Activated CD4-positive, alpha-beta T cell treated with anti-CD3 and anti-CD28 coated beads for 1 hour (primary cell): ENCODE measurements around the gene STX17.

ENCODE experiments used
- DNase-seq: peaks from one replicate; pipeline ENCODE4 v3.0.0-alpha.2; 2020

Gene STX17

DNA sequence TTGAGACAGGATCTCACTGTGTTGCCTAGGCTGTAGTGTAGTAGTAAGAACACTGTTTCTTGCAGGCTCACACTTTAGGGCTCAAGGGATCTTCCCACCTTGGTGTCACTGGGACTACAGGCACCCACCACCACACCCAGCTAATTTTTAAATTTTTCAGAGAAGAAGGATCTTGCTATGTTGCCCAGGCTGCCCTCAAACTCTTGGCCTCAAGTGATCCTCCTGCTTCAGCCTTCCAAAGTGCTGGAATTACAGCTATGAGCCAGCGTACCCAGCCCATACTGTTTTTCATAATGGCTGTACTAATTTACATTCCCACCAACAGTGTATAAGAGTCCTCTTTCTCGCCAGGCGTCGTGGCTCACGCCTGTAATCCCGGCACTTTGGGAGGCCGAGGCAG lies 5.1 kb downstream of the STX17 start:
- DNase-seq, result no peak

DNA sequence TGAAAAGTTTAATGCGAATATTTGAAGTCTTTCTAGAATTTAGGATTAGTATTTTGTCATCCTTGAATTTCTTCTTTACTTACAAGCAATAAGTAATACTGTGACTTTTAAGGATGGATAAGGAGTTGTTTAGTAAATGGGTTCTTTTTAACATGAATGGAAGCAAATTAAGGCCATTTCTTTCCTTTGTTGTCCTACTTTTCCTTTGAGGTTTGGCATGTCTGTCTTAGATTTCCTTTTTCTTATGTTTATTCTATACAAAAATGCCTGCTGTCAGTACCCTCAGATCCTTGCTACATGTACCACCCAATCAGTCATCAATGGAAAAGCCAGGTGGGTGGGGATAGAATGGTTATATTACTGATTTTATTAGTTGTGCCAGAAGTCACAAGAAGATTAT lies 10.2 kb downstream of the STX17 start:
- DNase-seq, result no peak

DNA sequence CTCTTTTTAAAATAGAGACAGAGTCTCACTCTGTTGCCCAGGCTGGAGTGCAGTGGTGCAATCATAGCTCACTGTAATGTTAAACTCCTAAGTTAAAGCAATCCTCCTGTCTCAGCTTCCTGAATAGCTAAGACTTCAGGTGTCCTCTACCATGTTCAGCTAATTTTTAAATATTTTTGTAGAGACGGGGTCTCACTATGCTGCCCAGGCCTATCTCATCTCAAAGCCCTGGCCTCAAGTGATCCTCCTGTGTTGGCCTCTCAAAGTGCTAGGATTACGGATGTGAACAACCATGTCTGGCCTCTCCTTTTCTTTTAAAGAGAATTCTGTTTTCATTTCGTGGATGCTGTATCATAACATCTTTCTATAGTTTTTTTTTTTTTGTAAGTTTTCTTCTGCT lies 11.7 kb downstream of the STX17 start:
- no peak for DNase-seq

DNA sequence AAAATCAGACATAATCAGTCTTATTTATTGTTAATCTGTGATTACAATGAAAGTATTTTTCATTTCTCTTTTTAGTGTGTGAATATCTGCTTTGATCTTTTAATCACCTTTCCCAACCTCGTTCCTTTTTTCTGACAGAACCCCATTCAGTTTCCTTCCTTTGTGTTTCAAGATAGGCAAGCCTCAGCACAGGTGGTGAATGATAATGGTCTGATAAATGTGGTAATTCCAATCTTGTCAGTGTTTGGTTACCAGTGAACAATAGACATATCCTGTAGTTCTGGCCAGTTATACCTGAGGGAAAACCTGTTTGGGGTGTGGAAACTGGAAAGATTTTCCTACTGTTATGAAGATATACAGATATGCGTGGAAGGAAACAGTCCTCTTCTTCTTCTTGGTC lies 13.5 kb downstream of the STX17 start:
- DNase-seq, result no peak

DNA sequence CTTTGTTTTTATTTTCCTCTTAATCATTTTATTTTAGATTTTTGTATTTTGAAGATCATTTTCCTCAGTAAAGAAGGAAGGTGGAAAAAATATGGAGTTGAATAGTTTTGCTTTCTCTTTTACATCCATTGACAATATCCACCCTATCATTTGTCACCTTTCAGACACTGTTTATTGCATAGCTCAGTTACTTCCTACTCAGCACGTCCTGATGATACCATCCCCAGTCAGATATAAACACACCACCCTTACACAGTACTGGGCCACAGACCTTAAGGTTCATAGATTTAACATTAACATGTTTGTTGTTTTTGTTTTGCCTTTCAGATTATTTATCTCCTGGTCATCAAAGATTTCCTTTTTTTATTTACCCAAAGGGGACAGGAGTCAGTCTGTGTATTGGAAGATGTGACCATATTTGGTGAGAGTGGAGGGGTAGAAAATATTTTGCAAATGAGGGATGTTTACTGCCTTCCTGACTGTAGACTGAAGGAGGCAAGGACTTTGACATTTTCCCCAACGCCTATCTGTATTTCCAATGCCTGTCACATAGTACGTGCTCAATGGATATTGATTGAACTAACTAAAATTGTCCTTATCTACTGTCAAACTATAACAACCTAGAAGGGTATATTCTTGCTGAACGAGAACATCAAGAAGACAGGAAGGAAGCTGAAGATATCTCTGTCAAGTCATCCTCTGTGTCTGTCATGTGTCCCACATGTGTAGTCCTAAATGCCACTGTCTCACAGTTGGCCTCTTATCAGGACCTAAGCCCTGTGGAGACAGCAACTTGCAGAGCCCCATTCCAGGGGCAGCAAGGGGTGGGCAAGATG lies 15.6 kb downstream of the STX17 start:
- DNase-seq, result no peak

DNA sequence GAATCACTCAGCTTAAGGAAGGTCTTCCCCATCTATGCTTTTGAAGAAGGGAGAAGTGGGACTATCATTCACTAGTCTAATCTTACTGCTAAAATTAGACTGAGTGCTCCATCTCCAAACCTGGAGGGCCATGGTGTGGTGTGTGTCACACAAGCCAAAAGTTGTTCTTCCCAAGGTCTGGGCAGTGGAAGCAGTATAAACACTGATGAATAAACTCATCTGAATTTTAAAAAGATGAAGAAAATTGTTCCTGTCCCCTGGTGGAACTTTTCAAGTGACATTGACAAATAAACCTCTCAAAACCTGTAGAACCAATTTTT lies 16.2 kb downstream of the STX17 start:
- no peak for DNase-seq

DNA sequence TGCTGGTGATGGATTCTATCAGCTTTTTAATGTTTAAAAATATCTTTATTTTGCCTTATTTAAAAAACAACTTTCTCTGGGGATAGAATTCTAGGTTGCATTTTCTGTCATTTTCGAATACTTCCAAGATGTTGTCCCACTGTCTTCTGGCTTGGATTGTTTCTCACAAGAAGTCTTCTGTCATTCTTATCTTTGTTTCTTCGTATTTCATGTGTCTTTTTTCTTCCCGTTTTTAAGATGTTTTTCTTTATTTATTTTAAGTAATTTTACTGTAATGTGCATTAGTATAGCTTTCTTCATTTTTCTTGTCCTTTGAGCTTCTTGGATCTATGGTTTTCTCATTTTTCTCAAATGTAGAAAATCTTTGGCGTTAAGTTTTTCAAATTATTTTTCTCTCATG lies 19.1 kb downstream of the STX17 start:
- DNase-seq, result no peak

DNA sequence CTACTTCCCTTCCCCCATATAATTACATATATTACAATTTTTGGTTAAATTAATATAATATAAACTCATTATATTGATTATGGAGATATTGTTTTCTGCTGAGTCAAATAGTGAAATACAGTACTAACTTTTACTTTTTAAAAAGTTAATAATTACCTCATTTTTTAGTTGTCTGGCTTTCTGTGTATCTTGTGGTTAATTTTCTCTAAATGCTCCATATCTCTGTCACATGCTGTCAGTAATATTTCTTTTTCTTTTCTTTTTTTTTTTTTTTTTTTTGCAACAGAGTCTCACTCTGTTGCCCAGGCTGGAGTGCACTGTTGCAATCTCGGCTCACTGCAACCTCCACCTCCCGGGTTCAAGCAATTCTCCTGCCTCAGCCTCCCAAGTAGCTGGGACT lies 23.2 kb downstream of the STX17 start:
- DNase-seq, result no peak

DNA sequence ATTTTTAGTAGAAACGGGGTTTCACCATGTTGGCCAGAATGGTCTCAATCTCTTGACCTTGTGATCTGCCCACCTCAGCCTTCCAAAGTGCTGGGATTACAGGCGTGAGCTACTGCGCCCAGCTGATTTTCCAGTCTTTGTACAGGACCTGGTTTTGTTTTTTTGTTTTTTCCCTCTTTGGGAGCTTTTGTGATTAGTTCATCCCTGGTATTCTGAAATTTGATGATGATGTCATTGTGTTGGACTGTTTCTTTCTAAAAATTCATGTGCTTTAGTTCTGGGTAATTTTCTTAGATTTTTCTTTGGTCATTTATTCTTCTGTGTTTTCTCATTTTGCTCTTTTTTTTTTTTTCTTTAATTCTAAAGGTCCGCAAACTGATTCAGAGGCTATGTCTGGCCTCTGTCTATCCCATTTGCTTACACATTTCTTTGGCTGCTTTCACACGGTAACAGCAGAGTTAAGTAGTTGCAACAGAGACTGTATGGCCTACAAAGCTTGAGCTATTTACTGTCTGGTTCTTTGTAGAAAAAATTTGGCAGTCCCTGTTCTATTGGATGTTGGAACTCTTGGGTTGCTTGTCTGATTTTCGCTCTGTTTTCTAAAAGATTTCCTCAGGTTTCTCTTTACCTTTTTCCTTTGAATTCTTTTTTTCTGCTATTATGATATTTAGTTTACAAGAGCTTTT lies 24.8 kb downstream of the STX17 start:
- no peak for DNase-seq

DNA sequence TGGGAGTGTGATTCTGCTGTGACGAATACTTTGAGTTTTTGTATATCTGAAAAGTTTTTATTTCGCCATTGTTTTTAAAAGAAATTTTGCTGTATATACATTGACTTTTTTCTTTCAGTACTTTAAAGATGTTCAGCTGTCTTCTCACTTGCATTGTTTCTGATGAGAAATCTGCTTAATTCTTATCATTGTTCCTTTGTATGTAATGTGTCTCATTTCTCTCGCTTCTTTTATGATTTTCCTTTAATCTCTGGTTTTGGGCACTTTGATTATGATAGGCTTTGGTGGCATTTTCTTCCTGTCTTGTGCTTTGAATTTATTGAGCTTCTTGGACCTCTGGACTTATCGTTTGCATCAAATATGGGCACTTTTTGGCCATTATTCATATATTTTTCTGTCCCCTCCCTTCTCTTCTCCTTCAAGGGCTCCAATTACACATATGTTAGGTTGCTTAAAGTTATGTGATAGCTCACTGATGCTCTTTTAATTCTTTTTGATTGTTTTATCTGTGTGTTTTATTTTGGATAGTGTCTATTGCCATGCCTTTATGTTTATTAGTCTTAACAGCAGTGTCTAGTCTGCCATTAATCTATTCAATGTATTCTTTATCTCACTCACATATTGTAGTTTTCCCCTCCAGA lies 30.6 kb downstream of the STX17 start:
- no peak for DNase-seq

DNA sequence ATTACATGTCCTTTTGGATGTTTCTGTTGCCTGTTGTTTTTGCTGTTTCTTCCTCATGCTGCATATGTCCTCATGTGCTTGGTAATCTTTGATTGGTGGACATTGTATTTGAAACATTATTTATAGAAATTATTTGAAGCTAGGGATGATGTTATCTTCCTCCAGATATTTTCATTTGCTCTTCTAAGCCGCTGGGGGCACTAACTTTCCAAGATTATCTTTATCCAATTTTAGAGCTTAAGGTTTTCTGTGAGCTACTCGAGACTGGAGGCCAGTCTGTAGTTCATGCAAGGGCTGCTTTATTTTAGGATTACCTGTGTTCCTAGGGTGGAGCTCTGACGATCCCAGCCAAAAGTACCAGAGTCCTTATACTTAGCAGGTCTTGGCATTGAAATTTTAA lies 40.9 kb downstream of the STX17 start:
- no peak for DNase-seq

DNA sequence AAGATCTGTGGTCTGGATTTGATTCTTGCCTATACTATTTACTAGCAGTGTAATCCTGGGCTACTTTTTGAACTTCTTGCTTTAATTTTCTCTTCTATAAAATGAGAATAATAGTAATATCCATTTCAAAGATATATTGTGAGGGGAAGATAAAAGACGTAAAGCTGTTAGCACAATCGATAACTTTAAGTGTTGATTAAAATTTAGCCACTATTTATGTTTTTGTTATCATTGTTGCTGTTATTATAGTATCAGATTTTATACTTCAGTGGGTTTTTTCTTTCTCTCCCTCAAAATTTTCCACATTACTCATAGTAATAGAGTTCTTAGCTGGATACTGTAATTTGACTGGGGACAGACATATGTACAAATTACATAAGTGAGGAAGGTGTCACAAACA lies 42.0 kb downstream of the STX17 start:
- DNase-seq, result no peak

DNA sequence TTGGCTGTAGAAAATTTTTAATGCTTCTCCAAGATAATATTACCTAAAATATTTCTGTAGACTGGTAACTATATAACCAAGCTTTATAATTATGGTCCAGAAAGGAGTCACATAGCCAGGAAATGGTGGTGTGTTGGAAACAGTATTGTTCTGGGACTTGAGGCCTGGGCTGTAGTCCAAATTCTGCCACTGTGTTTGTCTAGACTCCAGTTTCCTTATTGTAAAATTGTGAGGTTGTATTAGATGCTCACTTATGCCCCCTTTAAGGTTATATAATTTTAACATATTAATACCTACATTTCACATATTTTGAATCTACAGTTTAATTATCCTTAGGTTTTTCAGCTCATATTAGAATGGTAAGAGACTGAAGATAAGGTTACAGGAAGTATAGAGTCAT lies 42.4 kb downstream of the STX17 start:
- no peak for DNase-seq

DNA sequence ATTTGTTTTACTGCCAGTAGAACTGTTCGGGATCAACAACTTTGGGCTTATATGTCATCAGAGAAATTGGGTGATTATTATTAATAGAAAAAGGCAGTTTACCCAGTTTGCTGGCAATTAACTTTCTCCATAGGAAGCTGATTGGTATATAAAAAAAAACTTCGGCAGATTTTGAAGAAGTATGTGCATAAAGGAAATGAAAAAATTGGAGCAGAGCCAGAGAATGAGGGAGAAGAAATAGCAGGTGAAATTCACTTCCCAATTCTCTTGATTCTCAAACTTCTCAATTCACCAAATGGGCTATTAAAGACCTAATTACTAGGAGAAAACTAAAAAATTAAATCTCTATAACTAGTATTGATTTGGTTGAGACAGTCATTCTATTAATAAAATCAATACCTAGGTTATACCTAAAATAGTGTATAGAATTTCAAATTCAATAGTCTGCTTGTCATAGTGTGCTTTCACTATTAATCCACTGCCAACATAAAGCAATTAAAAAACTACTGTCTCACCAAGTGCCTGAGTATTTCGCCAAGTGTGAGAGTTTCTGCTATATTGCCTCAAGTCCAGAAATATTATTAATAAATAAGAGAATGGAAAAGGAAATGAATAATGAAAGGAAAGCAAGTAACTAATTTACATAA lies 47.5 kb downstream of the STX17 start:
- DNase-seq, result no peak

DNA sequence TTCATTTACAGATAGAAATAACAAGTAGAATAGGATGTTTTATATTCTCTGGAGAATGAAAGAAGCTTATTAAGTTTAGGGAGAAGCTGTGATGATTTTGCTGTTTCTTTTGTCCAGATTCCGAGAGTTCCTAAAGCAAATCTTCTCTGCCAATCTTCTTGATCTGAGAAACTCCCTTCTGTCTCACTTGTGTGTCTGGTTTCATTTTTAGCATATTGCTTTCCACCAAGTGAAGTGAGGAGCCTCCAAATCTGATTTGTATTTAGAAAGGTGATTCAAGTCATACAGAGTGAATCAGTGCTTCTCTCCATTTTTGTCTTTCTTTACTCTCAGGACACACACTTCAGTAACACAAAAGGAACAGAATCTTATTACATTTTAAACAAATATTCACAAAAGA lies 48.4 kb downstream of the STX17 start:
- no peak for DNase-seq

DNA sequence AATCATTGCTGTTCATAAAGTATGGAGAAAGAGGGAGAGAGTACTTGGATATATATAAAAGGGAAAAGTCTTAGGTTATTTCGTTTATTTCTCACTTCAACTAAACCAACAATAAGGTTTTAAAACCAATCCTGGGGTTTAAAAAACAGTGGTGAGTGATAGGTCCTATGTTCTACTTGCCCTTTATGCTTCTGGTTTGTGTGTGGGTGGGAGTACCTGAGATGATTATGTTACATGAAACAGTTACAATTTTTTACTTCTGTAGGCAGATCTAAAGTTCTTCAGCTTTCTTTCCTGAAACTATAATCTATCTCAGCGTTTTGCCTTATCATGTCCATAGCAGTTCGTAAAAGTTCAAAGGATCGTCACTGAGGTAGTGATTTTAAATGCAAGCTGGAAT lies 49.2 kb downstream of the STX17 start:
- DNase-seq, result no peak

DNA sequence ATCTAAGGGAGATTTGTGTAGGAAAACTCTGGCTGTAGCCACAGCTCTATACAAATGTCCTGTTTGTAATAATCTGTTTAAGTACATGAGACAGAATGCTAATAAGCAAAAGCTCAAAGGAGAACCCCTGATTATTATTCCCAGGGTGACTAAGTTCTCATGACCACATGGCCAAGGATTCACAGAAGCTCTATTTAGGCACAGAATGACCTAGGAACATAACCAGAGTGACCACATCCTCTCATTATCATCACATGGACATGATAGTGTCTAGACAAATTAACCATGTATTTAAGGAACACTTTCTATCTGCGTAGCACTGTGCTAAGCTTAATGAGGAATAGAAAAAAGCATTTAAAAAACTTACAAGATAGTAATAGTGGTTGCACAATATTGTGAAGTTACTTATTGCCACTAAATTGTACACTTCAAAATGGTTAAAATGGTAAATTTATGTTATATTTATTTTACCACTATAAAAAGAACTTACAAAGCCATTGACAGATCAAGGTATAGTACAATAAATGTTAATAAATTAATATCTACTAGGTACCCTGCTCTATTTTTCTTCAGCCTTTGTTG lies 56.3 kb downstream of the STX17 start:
- no peak for DNase-seq

DNA sequence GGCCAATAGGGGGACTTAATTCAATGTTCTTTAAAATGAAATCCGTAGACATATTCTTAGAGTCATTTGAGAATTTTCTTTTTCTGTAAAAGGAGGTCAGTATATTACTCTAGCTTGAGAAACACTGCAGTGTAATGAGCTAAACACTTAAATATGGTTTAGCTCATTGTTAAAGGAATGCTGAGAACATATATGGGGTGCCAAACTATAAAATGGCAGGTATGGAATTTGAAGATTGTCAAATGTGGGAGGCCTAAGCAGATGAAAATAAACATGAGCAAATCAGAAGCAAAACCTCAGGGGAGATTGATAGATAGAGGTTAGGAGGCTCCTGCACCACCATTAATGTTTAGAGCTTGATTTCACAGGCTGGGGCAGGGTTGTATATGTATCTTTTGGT lies 57.9 kb downstream of the STX17 start:
- DNase-seq, result no peak

DNA sequence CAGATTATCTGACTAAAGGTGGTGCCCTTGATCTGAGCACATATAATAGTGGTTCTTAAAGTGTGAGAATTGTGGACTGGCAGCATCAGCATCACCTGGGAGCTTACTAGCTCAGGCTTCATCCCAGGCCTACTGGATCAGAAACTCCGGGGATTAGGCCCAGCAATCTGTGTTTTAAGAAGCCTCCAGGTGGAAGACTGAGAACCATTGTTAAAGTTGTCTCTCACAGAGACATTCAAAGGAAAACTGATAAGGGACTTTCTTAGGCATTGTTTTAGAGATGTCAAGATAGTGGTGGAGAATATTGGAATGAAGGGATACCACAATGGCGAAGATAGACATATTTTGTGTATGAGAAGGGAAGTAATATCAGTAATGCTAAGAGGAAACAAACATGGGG lies 59.5 kb downstream of the STX17 start:
- DNase-seq, result no peak

DNA sequence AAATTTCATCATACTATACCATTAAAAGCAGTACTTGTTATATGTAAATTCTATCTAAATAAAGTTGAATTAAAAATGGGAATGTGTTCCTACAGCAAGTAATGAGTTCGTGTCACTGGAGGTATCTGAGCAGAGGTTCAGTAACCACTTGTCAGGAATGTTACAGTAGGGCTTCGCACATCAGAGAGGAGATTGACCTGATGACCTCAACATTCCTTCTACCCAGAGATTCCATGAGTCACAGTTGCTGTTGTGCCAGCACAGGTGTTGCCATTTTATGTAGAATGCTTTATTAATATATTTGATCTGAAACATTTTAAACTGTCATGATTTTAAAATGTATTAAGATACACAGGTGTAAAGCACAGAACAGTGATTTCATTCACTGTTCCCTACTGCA lies 60.3 kb downstream of the STX17 start:
- no peak for DNase-seq

DNA sequence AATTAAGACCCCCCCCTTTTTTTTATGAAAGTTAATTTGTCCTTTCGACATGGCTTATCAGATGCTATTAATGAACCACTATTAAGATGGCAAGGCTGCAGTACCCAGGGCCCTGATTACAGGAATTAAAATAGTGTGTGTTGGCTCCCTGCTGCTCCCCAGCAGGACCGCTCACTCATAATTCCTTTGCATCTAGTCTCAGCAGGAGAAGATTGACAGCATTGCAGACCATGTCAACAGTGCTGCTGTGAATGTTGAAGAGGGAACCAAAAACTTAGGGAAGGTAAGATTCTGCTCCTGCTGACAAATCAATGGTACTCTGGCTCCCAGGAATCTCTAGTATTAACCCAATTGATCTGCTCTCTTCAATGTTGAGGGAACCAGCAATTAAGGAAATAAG lies 61.0 kb downstream of the STX17 start:
- no peak for DNase-seq

DNA sequence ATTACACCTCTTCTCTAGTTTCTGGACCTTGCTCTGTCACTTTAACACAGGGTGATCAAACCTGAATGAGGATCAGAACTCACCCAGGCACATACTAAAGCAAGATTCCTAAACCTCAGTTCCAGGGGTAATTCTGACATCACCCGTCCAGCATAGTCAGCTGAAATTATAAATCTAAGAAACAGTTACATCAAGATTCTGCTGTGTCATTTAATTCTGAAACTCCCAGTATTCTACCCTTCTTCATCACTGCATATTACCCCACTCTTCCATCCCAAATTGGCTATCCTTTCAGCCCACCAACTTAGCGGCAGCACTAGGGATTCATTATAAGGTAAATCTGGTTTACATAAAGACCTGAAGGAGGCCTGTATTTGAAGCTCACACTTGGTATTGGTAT lies 64.0 kb downstream of the STX17 start:
- DNase-seq, result no peak

DNA sequence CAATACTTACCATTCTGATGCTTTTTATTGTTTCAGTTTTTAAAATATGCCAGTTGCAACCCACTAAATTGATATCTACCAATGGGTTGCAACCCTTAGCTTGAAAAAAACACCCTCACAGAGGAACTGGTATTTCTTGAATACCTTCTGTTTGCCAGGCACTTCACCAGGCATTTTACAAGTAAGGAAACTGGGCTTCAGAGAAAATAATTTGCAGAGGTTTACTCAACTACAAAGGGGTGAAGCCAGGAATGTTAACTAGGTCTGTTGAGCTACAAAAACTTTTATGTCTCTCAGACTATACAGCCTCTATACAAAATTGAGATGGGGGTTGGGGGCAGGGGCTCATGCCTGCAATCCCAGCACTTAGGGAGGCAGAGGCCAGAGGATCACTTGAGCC lies 65.0 kb downstream of the STX17 start:
- no peak for DNase-seq

DNA sequence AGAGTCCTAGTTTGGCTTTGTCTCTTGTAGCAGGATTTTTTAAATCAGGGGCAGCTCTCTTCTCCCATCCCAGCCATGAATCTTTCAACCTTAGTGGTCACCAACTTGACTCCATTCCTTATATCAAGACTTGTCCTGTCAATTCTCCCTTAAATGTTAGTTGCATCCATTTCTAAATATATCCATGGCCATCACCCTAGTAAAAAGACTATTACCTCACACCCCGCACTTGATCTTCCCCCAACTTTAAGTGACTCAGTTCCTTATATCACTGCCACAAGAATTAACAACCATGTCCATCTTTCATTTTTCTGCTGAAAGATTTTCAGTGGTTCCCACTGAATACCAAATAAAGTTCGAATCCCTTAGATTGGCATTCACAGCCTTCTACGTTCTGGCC lies 67.0 kb downstream of the STX17 start:
- no peak for DNase-seq
